NT2/D1 (cell line): ENCODE data around the gene DZIP1L.

Source experiments
- DNase-seq: peaks from one replicate; pipeline ENCODE4 v3.0.0-alpha.2; 2011; ENCODE audit warnings: low read depth, low spot score
- H3K27me3 ChIP-seq: 2 replicates; pipeline ENCODE4 v1.6.0; 2011; ENCODE audit warnings: mild to moderate bottlenecking; ENCODE audit not compliant: insufficient read length, insufficient read depth
- H3K36me3 ChIP-seq: 2 replicates; pipeline ENCODE4 v1.6.1; 2011; ENCODE audit warnings: mild to moderate bottlenecking, low read length, mixed read lengths; ENCODE audit not compliant: insufficient read depth, insufficient read length
- H3K4me1 ChIP-seq: 2 replicates; pipeline ENCODE4 v1.5.1; 2011; ENCODE audit not compliant: insufficient read depth, insufficient read length
- H3K4me3 ChIP-seq: 2 replicates; pipeline ENCODE4 v1.5.1; 2011; ENCODE audit warnings: low read depth; ENCODE audit not compliant: insufficient read length
- H3K9ac ChIP-seq: 2 replicates; pipeline ENCODE4 v1.6.0; 2011; ENCODE audit warnings: low read depth; ENCODE audit not compliant: insufficient read length
- H3K9me3 ChIP-seq: 2 replicates; pipeline ENCODE4 v1.5.1; 2011; ENCODE audit warnings: mild to moderate bottlenecking, low read length; ENCODE audit not compliant: insufficient read depth
- SUZ12 ChIP-seq: IDR thresholded peaks from 2 replicates; pipeline ENCODE4 v1.6.1; 2011; ENCODE audit not compliant: insufficient read length, insufficient read depth; ENCODE audit errors: extremely low read depth
- YY1 ChIP-seq: IDR thresholded peaks from 2 replicates; pipeline ENCODE4 v1.6.1; 2011; ENCODE audit not compliant: insufficient read length, insufficient read depth
- ZNF274 ChIP-seq: IDR thresholded peaks from 2 replicates; pipeline ENCODE4 v1.6.1; 2011; ENCODE audit warnings: mild to moderate bottlenecking, low read depth, low read length

The DZIP1L gene

GRCh38 chr3:138016065-138016464 lies 99.3 kb downstream of the DZIP1L start:
- TF ChIP-seq YY1 (no peak), ZNF274 (no peak), SUZ12 (no peak)
- Histone ChIP-seq H3K36me3 (no peaks in the 10 kb centered on the region), H3K4me3 (no peak overlapping the region), H3K9ac (no peak overlapping the region), H3K27me3 (no peaks in the 10 kb centered on the region), H3K4me1 (no peaks in the 10 kb centered on the region), H3K9me3 (peaks cover 5% of the 10 kb centered on the region; the same call in 1 of the 2 replicates)
- DNase-seq, result no peak

GRCh38 chr3:138012526-138012925 lies 102.9 kb downstream of the DZIP1L start:
- Histone ChIP-seq H3K4me1 (no peaks in the 10 kb centered on the region), H3K27me3 (no peaks in the 10 kb centered on the region), H3K4me3 (no peak overlapping the region), H3K9ac (no peak overlapping the region), H3K9me3 (peaks cover 5% of the 10 kb centered on the region; the same call in 1 of the 2 replicates), H3K36me3 (no peaks in the 10 kb centered on the region)
- DNase-seq, result no peak
- no peak for TF ChIP-seq SUZ12
- TF ChIP-seq ZNF274, result no peak
- TF ChIP-seq YY1, result no peak
